ENCODE results near the gene IFNL1.
"Not testable (repeated sequence)": the region's sequence is repeated elsewhere in the genome, so short reads cannot be mapped to it uniquely, and the experiment has no call there.

DNA sequence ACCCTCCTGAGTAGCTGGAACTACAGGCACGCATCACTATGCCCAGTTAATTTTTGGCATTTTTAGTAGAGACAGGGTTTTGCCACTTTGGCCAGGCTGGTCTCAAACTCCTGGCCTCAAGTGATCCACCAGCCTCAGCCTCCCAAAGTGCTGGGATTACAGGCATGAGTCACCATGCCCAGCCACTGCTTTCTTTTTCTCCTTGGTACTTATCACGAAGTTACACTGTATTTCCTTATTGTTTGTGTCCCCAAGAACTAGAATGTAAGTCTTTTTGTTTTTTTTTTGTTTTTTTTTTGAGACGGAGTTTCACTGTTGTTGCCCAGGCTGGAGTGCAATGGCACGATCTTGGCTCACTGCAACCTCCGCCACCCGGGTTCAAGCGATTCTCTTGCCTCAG lies 43.9 kb downstream of the IFNL1 start:
- TF ChIP-seq, protein P1, sequence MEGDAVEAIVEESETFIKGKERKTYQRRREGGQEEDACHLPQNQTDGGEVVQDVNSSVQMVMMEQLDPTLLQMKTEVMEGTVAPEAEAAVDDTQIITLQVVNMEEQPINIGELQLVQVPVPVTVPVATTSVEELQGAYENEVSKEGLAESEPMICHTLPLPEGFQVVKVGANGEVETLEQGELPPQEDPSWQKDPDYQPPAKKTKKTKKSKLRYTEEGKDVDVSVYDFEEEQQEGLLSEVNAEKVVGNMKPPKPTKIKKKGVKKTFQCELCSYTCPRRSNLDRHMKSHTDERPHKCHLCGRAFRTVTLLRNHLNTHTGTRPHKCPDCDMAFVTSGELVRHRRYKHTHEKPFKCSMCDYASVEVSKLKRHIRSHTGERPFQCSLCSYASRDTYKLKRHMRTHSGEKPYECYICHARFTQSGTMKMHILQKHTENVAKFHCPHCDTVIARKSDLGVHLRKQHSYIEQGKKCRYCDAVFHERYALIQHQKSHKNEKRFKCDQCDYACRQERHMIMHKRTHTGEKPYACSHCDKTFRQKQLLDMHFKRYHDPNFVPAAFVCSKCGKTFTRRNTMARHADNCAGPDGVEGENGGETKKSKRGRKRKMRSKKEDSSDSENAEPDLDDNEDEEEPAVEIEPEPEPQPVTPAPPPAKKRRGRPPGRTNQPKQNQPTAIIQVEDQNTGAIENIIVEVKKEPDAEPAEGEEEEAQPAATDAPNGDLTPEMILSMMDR (IDR thresholded peaks at IDR 0.05): not testable (repeated sequence)
- not testable (repeated sequence) for TF ChIP-seq RELA (CRISPR knock-in tag; IDR thresholded peaks at IDR 0.05; ENCODE audit: borderline replicate concordance); SP1 (CRISPR knock-in tag; conservative IDR thresholded peaks at IDR 0.05); ZNF317 (CRISPR knock-in tag; IDR thresholded peaks at IDR 0.05; ENCODE audit: borderline replicate concordance, low read depth)
- TF ChIP-seq, protein P2, sequence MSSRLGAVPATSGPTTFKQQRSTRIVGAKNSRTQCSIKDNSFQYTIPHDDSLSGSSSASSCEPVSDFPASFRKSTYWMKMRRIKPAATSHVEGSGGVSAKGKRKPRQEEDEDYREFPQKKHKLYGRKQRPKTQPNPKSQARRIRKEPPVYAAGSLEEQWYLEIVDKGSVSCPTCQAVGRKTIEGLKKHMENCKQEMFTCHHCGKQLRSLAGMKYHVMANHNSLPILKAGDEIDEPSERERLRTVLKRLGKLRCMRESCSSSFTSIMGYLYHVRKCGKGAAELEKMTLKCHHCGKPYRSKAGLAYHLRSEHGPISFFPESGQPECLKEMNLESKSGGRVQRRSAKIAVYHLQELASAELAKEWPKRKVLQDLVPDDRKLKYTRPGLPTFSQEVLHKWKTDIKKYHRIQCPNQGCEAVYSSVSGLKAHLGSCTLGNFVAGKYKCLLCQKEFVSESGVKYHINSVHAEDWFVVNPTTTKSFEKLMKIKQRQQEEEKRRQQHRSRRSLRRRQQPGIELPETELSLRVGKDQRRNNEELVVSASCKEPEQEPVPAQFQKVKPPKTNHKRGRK (CRISPR knock-in tag; IDR thresholded peaks at IDR 0.05; ENCODE audit: borderline replicate concordance): not testable (repeated sequence)
- TF ChIP-seq, protein P3, sequence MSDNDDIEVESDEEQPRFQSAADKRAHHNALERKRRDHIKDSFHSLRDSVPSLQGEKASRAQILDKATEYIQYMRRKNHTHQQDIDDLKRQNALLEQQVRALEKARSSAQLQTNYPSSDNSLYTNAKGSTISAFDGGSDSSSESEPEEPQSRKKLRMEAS (CRISPR knock-in tag; IDR thresholded peaks at IDR 0.05): not testable (repeated sequence)

Data from WTC11 (cell line).